ENCODE results near the gene SLC2A4. TPM values are rescaled to one million over a fixed set of nuclear protein-coding genes. Genes with fewer than 3 reads are reported as not detected.

SLC2A4 gene
- total RNA-seq, 5 donors from 2014 or later (not counting 1 experiment from before 2014, with no cell fraction given), result 0.06 TPM; not detected in 4

DNA sequence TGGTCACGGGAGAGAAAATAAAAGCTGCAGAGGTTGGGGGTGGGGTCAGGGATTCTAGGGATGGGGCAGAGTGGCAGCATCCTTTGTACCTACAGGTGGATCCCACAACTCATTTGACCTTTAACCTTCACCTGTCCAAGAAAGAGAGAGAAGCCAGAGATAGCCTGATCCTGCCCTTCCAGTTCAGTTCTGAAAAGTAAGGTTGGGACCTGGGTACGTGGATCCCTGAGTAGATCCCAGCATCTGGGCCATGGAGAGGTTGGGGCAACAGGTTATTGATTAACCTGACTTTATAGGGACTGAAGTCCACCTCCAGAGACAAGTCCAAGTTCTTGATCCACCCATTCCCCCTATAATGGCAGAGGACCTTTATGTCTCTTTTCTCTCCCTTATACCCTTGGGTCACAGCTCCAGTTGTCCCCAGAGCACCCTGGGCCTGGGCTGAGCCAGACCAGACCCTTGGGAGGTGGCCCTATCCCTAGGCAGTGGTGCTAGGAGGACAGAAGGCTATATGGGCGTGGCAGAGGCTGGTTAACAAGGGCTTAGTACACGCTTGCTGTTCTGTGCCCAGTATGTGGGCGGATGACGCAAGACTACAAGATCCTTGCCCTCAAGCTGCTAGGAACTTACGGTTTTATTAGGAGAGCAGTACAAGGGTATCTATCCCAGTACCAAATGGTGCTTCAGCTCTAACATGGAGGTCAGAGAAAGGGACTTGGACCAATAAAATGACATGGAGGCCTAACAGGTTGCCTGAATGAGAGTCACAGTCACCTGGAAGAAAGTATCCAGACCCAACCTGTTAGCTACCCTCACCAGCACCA lies 22.6 kb upstream of the SLC2A4 start:
- H3K4me1 Mint-ChIP-seq, result peaks cover 23 to 27% (median 24%) of the 10 kb centered on the region in 3 donors
- ChIA-PET POLR2A (no interaction called here), CTCF (no interaction called here)
- Histone ChIP-seq H3K36me3 (ENCODE audit: control insufficient read depth in 2 of 2, extremely low read depth in 1 of 2, insufficient read depth in 1 of 2, low read length in 1 of 2) (peaks cover 6 to 43% of the 10 kb centered on the region in 2 donors), H3K4me1 (ENCODE audit: control insufficient read depth in 1 of 2, extremely low read depth in 1 of 2, insufficient read depth in 2 of 2, low read length in 2 of 2) (peaks cover 6 to 37% of the 10 kb centered on the region in 2 experiments), H3K27ac (ENCODE audit: low read length) (no peak overlapping the region), H3K27me3 (replicated peaks in 1 of 2; ENCODE audit: control insufficient read depth in 2 of 2, extremely low read depth in 1 of 2, insufficient read depth in 2 of 2, low read length in 1 of 2) (peaks cover 0 to 22% of the 10 kb centered on the region in 2 experiments), H3K4me3 (ENCODE audit: control insufficient read depth in 1 of 2, extremely low read depth in 1 of 2, low read length in 1 of 2) (no peak overlapping the region), H3K9me3 (no peaks in the 10 kb centered on the region)
- H3K27me3 Mint-ChIP-seq, result peaks cover 3 to 14% of the 10 kb centered on the region in 2 donors
- ATAC-seq (replicated peaks in 1 of 4) (no peak), DNase-seq (no peak)
- 93% methylated on average over 5 of the region's 7 CpGs for WGBS (ENCODE audit: insufficient coverage)
- H3K9me3 Mint-ChIP-seq, result no peaks in the 10 kb centered on the region
- H3K27ac Mint-ChIP-seq, result peak overlapping the region in 1 of 2 donors; percentile 68
- peak overlapping the region in 1 of 3 donors; percentile 21 for H3K4me3 Mint-ChIP-seq
- peaks cover 13% of the 10 kb centered on the region for H3K36me3 Mint-ChIP-seq

DNA sequence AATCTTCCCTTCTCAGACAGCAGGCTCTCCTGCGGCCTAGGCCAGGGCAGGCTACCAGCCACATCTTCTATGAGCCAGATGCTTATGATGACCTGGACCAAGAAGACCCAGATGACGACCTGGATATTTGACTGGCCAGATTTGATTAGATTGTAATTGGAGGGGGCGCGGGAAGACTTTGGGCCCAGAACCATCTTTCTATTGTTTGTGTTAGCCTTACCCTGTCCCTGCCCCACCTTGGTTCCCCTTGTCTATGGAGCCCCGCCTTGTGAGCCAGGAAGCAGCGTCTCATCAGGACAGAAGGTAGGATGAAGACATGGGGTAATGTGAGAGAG lies 22.0 kb upstream of the SLC2A4 start:
- no peak overlapping the region for H3K4me3 ChIP-seq (ENCODE audit: control insufficient read depth in 1 of 2, extremely low read depth in 1 of 2, low read length in 1 of 2)
- no peak for DNase-seq
- no peak overlapping the region for H3K27ac ChIP-seq (ENCODE audit: low read length)
- Mint-ChIP-seq H3K4me1 (peaks cover 23 to 28% (median 25%) of the 10 kb centered on the region in 3 donors), H3K4me3 (peak overlapping the region in 1 of 3 donors; percentile 0), H3K9me3 (no peaks in the 10 kb centered on the region), H3K27ac (peak overlapping the region in 1 of 2 donors; percentile 68), H3K36me3 (peaks cover 12% of the 10 kb centered on the region), H3K27me3 (peaks cover 3 to 18% of the 10 kb centered on the region in 2 donors)
- H3K9me3 ChIP-seq, result no peaks in the 10 kb centered on the region
- peaks cover 6 to 40% of the 10 kb centered on the region in 2 donors for H3K36me3 ChIP-seq (ENCODE audit: control insufficient read depth in 2 of 2, extremely low read depth in 1 of 2, insufficient read depth in 1 of 2, low read length in 1 of 2)
- no peak for ATAC-seq (replicated peaks in 1 of 4)
- WGBS (ENCODE audit: insufficient coverage), result no CpG with 5 or more reads among the region's 6 CpGs
- peaks cover 0 to 27% of the 10 kb centered on the region in 2 experiments for H3K27me3 ChIP-seq (replicated peaks in 1 of 2; ENCODE audit: control insufficient read depth in 2 of 2, extremely low read depth in 1 of 2, insufficient read depth in 2 of 2, low read length in 1 of 2)
- ChIA-PET POLR2A (no interaction called here), CTCF (no interaction called here)
- peaks cover 6 to 35% of the 10 kb centered on the region in 2 experiments for H3K4me1 ChIP-seq (ENCODE audit: control insufficient read depth in 1 of 2, extremely low read depth in 1 of 2, insufficient read depth in 2 of 2, low read length in 2 of 2)

DNA sequence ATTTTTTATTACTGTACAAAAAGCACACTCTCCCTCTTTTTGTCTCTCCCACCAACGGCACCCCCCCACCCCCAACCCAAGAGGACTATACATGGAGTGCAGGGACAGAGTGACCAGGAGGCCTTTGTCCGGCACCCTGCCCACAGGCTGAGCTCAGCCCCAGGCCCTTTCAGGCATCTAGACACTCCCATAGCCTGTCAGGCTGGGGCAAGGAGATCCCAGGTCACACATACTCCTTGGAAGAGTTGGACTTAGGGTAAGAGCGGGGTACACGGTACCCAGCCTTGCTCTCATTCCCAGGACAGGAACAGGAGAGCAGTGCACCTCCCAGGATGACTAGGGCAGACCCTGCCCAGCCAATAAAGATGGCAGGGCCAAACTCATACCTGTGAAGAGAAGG lies 21.4 kb upstream of the SLC2A4 start:
- Mint-ChIP-seq H3K36me3 (peaks cover 7% of the 10 kb centered on the region), H3K4me1 (peaks cover 22 to 23% (median 22%) of the 10 kb centered on the region in 3 donors), H3K27me3 (peaks cover 3 to 23% of the 10 kb centered on the region in 2 donors), H3K4me3 (peak overlapping the region; percentile 52 to 76 (median 60)), H3K27ac (peak overlapping the region; percentile 61 to 74), H3K9me3 (no peaks in the 10 kb centered on the region)
- no peak overlapping the region for H3K4me3 ChIP-seq (ENCODE audit: control insufficient read depth in 1 of 2, extremely low read depth in 1 of 2, low read length in 1 of 2)
- H3K9me3 ChIP-seq, result no peaks in the 10 kb centered on the region
- CTCF ChIA-PET, result interaction anchor here in 1 of 2 donors (1.1 kb wide), 1 partner anchor 18 kb away, joined by 3 read pairs; the partner anchor contains the start of gene GABARAP
- H3K27ac ChIP-seq (ENCODE audit: low read length), result peak overlapping the region; percentile 9
- POLR2A ChIA-PET, result interaction anchor here in 1 of 2 donors (0.5 kb wide), 1 partner anchor 43 kb away, joined by 3 read pairs; no protein-coding TSS in a partner anchor
- H3K4me1 ChIP-seq (ENCODE audit: control insufficient read depth in 1 of 2, extremely low read depth in 1 of 2, insufficient read depth in 2 of 2, low read length in 2 of 2), result peaks cover 6 to 35% of the 10 kb centered on the region in 2 experiments
- DNase-seq (no peak), ATAC-seq (replicated peaks in 1 of 4) (no peak)
- H3K27me3 ChIP-seq (replicated peaks in 1 of 2; ENCODE audit: control insufficient read depth in 2 of 2, extremely low read depth in 1 of 2, insufficient read depth in 2 of 2, low read length in 1 of 2), result peaks cover 0 to 31% of the 10 kb centered on the region in 2 experiments
- WGBS (ENCODE audit: insufficient coverage), result 88% methylated on average over 4 of the region's 4 CpGs
- H3K36me3 ChIP-seq (ENCODE audit: control insufficient read depth in 2 of 2, extremely low read depth in 1 of 2, insufficient read depth in 1 of 2, low read length in 1 of 2), result peaks cover 6 to 35% of the 10 kb centered on the region in 2 donors

DNA sequence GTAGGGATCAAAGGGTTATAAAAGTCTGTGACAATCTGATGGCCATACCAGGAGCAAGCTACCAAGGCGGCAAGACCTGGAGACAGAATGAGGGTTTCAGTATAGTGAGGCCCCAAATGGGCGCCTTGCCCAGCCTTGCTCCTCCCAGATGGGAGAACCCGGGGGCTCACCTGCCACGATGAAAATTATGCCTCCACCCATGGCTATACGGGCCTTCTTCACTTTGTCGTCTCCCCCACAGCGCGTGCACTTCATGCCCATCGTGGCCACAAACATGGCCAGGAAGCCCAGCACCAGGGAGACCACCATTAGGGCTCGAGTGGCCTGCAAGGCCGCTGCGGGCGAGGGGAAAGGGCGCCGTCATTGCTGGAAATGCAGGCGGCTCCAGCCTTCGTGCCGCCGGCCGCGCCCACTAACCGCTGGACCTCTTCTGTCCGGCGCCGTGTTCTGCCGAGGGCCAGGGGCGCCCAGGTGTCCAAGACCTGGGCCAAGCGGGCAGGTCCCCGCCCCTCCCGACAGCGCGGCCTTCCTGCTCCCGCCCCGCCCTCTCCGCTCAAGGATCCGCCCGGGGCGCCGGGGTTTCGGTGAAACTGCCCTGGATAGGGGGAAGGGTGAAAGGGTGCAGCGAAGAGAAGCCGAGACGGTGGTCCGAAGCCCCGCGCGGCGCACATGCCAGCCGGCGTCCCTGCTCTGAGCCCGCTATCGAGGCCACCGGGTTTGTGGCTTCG lies 20.7 kb upstream of the SLC2A4 start:
- WGBS (ENCODE audit: insufficient coverage), result 26% methylated on average over 46 of the region's 54 CpGs
- H3K4me3 ChIP-seq (ENCODE audit: control insufficient read depth in 1 of 2, extremely low read depth in 1 of 2, low read length in 1 of 2), result peak overlapping the region; percentile 48 to 49
- POLR2A ChIA-PET, result interaction anchor here in 1 of 2 donors (0.5 kb wide), 1 partner anchor 42 kb away, joined by 3 read pairs; no protein-coding TSS in a partner anchor
- DNase-seq (peak in 6 of 35 experiments; percentile 30 to 51 (median 38)), ATAC-seq (replicated peaks in 1 of 4) (peak; percentile 47 to 65 (median 61))
- H3K36me3 ChIP-seq (ENCODE audit: control insufficient read depth in 2 of 2, extremely low read depth in 1 of 2, insufficient read depth in 1 of 2, low read length in 1 of 2), result peaks cover 6 to 32% of the 10 kb centered on the region in 2 donors
- peak overlapping the region; percentile 9 for H3K27ac ChIP-seq (ENCODE audit: low read length)
- H3K27me3 ChIP-seq (replicated peaks in 1 of 2; ENCODE audit: control insufficient read depth in 2 of 2, extremely low read depth in 1 of 2, insufficient read depth in 2 of 2, low read length in 1 of 2), result peaks cover 0 to 37% of the 10 kb centered on the region in 2 experiments
- Mint-ChIP-seq H3K9me3 (no peaks in the 10 kb centered on the region), H3K4me3 (peak overlapping the region; percentile 70 to 76 (median 73)), H3K27ac (peak overlapping the region; percentile 61 to 86), H3K4me1 (peaks cover 22 to 23% (median 22%) of the 10 kb centered on the region in 3 donors), H3K36me3 (peaks cover 7% of the 10 kb centered on the region), H3K27me3 (peaks cover 3 to 25% of the 10 kb centered on the region in 2 donors)
- CTCF ChIA-PET, result interaction anchor here in 1 of 2 donors (1.1 kb wide), 1 partner anchor 18 kb away, joined by 3 read pairs; the partner anchor contains the start of gene GABARAP
- peaks cover 6 to 35% of the 10 kb centered on the region in 2 experiments for H3K4me1 ChIP-seq (ENCODE audit: control insufficient read depth in 1 of 2, extremely low read depth in 1 of 2, insufficient read depth in 2 of 2, low read length in 2 of 2)
- H3K9me3 ChIP-seq, result no peaks in the 10 kb centered on the region

DNA sequence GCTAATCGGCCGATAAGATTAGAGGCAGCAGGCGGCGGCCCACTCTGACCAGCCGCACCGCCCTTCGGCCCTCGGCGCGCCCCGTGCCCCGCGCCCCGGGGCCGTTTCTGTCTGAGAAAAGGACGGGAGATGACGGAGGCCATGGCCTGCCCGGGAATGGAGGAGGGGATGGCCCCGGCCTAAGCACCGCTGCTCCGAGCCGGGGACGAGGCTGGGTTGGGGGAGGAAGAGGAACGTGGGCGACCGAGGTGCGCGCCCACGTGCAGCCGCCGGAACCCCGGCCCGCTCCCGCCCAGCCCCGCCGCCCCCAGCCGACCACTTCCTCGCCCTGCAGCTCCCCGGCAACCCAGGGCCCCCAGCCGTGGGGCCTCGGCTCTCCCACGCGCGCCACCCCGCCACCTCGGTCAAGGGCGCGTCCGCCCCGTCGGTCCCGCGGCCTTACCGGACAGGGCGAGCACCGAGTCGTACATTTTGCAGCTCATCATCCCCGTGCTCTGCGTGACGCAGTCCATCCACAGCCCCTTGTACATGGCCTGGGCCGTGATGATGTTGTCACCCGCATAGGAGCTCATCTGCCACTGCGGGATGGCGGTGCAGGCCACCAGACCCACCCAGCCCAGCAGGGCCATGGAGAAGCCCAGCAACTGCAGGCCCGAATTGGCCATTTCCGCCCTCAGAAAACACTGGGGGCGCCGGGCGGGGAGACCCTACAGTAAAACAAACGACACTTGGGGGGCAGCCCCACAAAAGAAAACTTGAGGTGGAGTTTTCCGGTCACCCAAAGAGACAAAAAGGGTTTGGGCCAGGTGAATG lies 19.9 kb upstream of the SLC2A4 start:
- peak overlapping the region; percentile 36 to 66 for H3K27ac Mint-ChIP-seq
- peaks cover 3 to 27% of the 10 kb centered on the region in 2 donors for H3K27me3 Mint-ChIP-seq
- H3K4me3 Mint-ChIP-seq, result peak overlapping the region; percentile 70 to 76 (median 73)
- ATAC-seq (replicated peaks in 1 of 4), result peak; percentile 53 to 75 (median 67)
- Histone ChIP-seq H3K27ac (ENCODE audit: low read length) (no peak overlapping the region), H3K36me3 (ENCODE audit: control insufficient read depth in 2 of 2, extremely low read depth in 1 of 2, insufficient read depth in 1 of 2, low read length in 1 of 2) (peaks cover 0 to 26% of the 10 kb centered on the region in 2 donors), H3K4me3 (ENCODE audit: control insufficient read depth in 1 of 2, extremely low read depth in 1 of 2, low read length in 1 of 2) (peak overlapping the region; percentile 48 to 49), H3K27me3 (replicated peaks in 1 of 2; ENCODE audit: control insufficient read depth in 2 of 2, extremely low read depth in 1 of 2, insufficient read depth in 2 of 2, low read length in 1 of 2) (peaks cover 0 to 42% of the 10 kb centered on the region in 2 experiments), H3K9me3 (no peaks in the 10 kb centered on the region), H3K4me1 (ENCODE audit: control insufficient read depth in 1 of 2, extremely low read depth in 1 of 2, insufficient read depth in 2 of 2, low read length in 2 of 2) (peaks cover 6 to 35% of the 10 kb centered on the region in 2 experiments)
- peaks cover 3% of the 10 kb centered on the region for H3K36me3 Mint-ChIP-seq
- ChIA-PET CTCF (no interaction called here), POLR2A (no interaction called here)
- 7% methylated on average over 58 of the region's 71 CpGs for WGBS (ENCODE audit: insufficient coverage)
- peak in 5 of 35 experiments; percentile 20 to 48 (median 32) for DNase-seq
- H3K9me3 Mint-ChIP-seq, result no peaks in the 10 kb centered on the region
- peaks cover 22 to 23% (median 22%) of the 10 kb centered on the region in 3 donors for H3K4me1 Mint-ChIP-seq

Data from T-cell (primary cell).